G401.6 (cell line): ENCODE measurements around the gene AK4.

Experiments used
- FAIRE-seq: peaks from 2 replicates; lab custom pipeline; 2012; peaks lifted over from hg19 to GRCh38; lab: Jason Lieb, UNC

AK4 gene

DNA sequence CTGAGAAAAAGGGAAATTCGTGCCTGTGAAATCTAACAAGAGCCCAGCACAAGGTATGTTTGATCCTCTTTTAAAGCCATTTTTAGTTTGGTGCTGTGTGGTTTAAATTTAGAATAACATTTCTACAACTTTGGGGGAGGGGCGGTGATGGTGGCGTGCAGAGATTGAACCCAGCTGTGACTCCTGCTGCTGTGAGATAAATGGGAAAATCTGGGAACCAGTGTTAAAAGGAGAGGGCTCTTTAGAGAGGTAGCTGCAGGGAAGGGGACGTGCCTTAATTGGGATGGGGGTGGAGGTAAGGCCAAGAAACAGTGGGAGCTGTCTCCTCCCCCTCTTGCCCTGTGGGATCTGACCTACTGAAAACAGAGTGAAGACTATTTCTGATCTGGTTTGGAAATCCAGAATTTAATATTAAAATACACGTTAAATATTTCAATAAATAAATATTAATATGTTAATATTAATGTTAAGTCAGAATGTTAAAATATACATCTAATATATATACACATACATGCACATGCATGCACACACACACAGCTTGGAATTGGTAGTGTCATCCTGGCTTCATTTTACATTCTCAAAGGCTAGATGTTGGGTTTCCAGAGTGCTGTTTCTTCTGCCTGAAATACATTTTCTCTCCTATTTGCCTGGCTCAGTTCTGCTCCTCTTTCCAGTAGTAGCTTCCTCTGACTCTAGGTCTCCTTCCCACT lies 131.2 kb downstream of the AK4 start:
- FAIRE-seq, result no peak
